RWPE2 (cell line): ENCODE measurements around the gene TMEM18.

Experiments used
- ATAC-seq: fragments of 200-7000 bp; cut with Tn5 transposase; 3 replicates; pipeline ENCODE4 v1.9.1; 2021; ENCODE audit warnings: low read depth
- DNase-seq: peaks from one replicate; pipeline ENCODE4 v3.0.0-alpha.2; 2020; ENCODE audit warnings: low spot score
- H3K27ac ChIP-seq: fragments of 450-650 bp; 2 replicates; pipeline ENCODE4 v1.5.1; 2017; ENCODE audit warnings: mild to moderate bottlenecking; ENCODE audit not compliant: poor library complexity, severe bottlenecking
- H3K27me3 ChIP-seq: fragments of 250-450 bp; sonication (Bioruptor Pico); 2 replicates; pipeline ENCODE4 v1.5.1; 2021; ENCODE audit warnings: mild to moderate bottlenecking, moderate library complexity; ENCODE audit not compliant: insufficient read depth, poor library complexity, severe bottlenecking
- H3K36me3 ChIP-seq: fragments of 250-450 bp; sonication (Bioruptor Pico); 2 replicates; pipeline ENCODE4 v1.5.1; 2020; ENCODE audit warnings: low read depth, mild to moderate bottlenecking, moderate library complexity
- H3K4me1 ChIP-seq: fragments of 250-450 bp; sonication (Bioruptor Pico); 2 replicates; pipeline ENCODE4 v1.5.1; 2021; ENCODE audit warnings: mild to moderate bottlenecking, moderate library complexity; ENCODE audit not compliant: insufficient read depth, poor library complexity, severe bottlenecking
- H3K4me3 ChIP-seq: fragments of 250-450 bp; sonication (Bioruptor Pico); 2 replicates; pipeline ENCODE4 v1.5.1; 2021; ENCODE audit warnings: mild to moderate bottlenecking, moderate library complexity; ENCODE audit not compliant: severe bottlenecking
- H3K9me3 ChIP-seq: fragments of 250-450 bp; sonication (Bioruptor Pico); 2 replicates; pipeline ENCODE4 v1.5.1; 2021; ENCODE audit warnings: mild to moderate bottlenecking, moderate library complexity; ENCODE audit not compliant: severe bottlenecking
- CTCF ChIP-seq: fragments of 450-650 bp; IDR thresholded peaks from one replicate; pipeline ENCODE4 v1.5.1; 2017; ENCODE audit warnings: mild to moderate bottlenecking, moderate library complexity; ENCODE audit not compliant: poor library complexity, severe bottlenecking

TMEM18 gene

GRCh38 chr2:647003-647560, 30.1 kb downstream of the TMEM18 start:
- TF ChIP-seq CTCF = no peak
- Histone ChIP-seq H3K36me3 (no peaks in the 10 kb centered on the region), H3K4me3 (no peak overlapping the region), H3K4me1 (peaks cover under 1% of the 10 kb centered on the region), H3K9me3 (no peaks in the 10 kb centered on the region), H3K27ac (no peak overlapping the region), H3K27me3 (no peaks in the 10 kb centered on the region)
- DNase-seq = no peak
- no peak for ATAC-seq

- Histone ChIP-seq H3K4me3 (no peak overlapping the region), H3K27ac (no peak overlapping the region), H3K27me3 (no peaks in the 10 kb centered on the region), H3K4me1 (peaks cover 6% of the 10 kb centered on the region), H3K9me3 (no peaks in the 10 kb centered on the region), H3K36me3 (no peaks in the 10 kb centered on the region)
- no peak for TF ChIP-seq CTCF
- DNase-seq (no peak), ATAC-seq (no peak)
Observed at GRCh38 chr2:644871-645270, 32.3 kb downstream of the TMEM18 start.

GRCh38 chr2:643761-644160, 33.4 kb downstream of the TMEM18 start:
- Histone ChIP-seq H3K27ac (no peak overlapping the region), H3K4me3 (no peak overlapping the region), H3K27me3 (no peaks in the 10 kb centered on the region), H3K4me1 (peaks cover 6% of the 10 kb centered on the region), H3K36me3 (no peaks in the 10 kb centered on the region), H3K9me3 (no peaks in the 10 kb centered on the region)
- no peak for TF ChIP-seq CTCF
- ATAC-seq (no peak), DNase-seq (no peak)

- Histone ChIP-seq H3K9me3 (no peaks in the 10 kb centered on the region), H3K4me1 (peaks cover 6% of the 10 kb centered on the region), H3K4me3 (no peak overlapping the region), H3K27ac (no peak overlapping the region), H3K36me3 (no peaks in the 10 kb centered on the region), H3K27me3 (no peaks in the 10 kb centered on the region)
- no peak for TF ChIP-seq CTCF
- no peak for DNase-seq
- peak; percentile 42; the same call in 2 of the 3 replicates for ATAC-seq
Observed at GRCh38 chr2:643334-643733, 33.9 kb downstream of the TMEM18 start.
